Activated CD4-positive, alpha-beta memory T cell treated with anti-CD3 and anti-CD28 coated beads for 36 hours (primary cell): ENCODE data around the gene NGEF. TPM values are rescaled to one million over a fixed set of nuclear protein-coding genes. Genes with fewer than 3 reads are reported as not detected.

ENCODE experiments used
- CTCF ChIA-PET: fragments of 350-600 bp; sonication (Branson Sonifier 250); formaldehyde crosslinking; loops from one replicate; lab custom pipeline; 2021; ENCODE audit warnings: antibody characterized with exemption, inconsistent platforms; lab: Charles Lee
- POLR2A ChIA-PET: fragments of 350-600 bp; sonication (Branson Sonifier 250); formaldehyde crosslinking; loops from one replicate; lab custom pipeline; 2021; ENCODE audit warnings: antibody characterized with exemption; lab: Charles Lee
- DNase-seq: peaks from one replicate; pipeline ENCODE4 v3.0.0-alpha.2; 2020
- H3K27ac Mint-ChIP-seq: one replicate; pipeline ENCODE4 v1.8.0; 2021; ENCODE audit warnings: mixed read lengths
- H3K27me3 Mint-ChIP-seq: one replicate; pipeline ENCODE4 v1.8.0; 2021; ENCODE audit warnings: mixed read lengths
- H3K36me3 Mint-ChIP-seq: one replicate; pipeline ENCODE4 v1.8.0; 2021; ENCODE audit warnings: mixed read lengths
- H3K4me1 Mint-ChIP-seq: one replicate; pipeline ENCODE4 v1.8.0; 2021; ENCODE audit warnings: low read depth, mixed read lengths
- H3K4me3 Mint-ChIP-seq: one replicate; pipeline ENCODE4 v1.8.0; 2021; ENCODE audit warnings: mild to moderate bottlenecking, mixed read lengths
- H3K9me3 Mint-ChIP-seq: one replicate; pipeline ENCODE4 v1.8.0; 2021; ENCODE audit warnings: mixed read lengths
- intact Hi-C: fragments of 100-400 bp; cut with micrococcal nuclease; formaldehyde crosslinking; loops from one replicate; pipeline ENCODE4 v1.15.1; 2023
- total RNA-seq, 2 experiments: library from RNA; stranded (reverse); gene quantifications; one replicate each; pipeline ENCODE4 v1.2.3, GENCODE V29; 2021

Gene NGEF
- total RNA-seq, 2 experiments from 2014 or later = 4.2 to 5.4 TPM

- DNase-seq = no peak
- CTCF ChIA-PET = interaction anchor here (0.5 to 1.3 kb wide), 2 partner anchors 80 to 294 kb away, joined by 3 to 4 read pairs; no protein-coding TSS in a partner anchor
- Mint-ChIP-seq H3K4me1 (no peaks in the 10 kb centered on the region), H3K27ac (no peak overlapping the region), H3K36me3 (no peaks in the 10 kb centered on the region), H3K27me3 (peaks cover 5% of the 10 kb centered on the region), H3K4me3 (no peak overlapping the region), H3K9me3 (no peaks in the 10 kb centered on the region)
- POLR2A ChIA-PET = interaction anchor here (0.5 kb wide), 1 partner anchor 330 kb away, joined by 4 read pairs; no protein-coding TSS in a partner anchor
- intact Hi-C loops = no loop called here
Observed at GRCh38 chr2:232973011-232973735, 39.9 kb downstream of the NGEF start.

GRCh38 chr2:232971744-232972143 lies 41.3 kb downstream of the NGEF start:
- DNase-seq = no peak
- ChIA-PET CTCF (no interaction called here), POLR2A (no interaction called here)
- Mint-ChIP-seq H3K27ac (no peak overlapping the region), H3K4me1 (no peaks in the 10 kb centered on the region), H3K36me3 (no peaks in the 10 kb centered on the region), H3K27me3 (peaks cover 9% of the 10 kb centered on the region), H3K9me3 (no peaks in the 10 kb centered on the region), H3K4me3 (no peak overlapping the region)
- intact Hi-C loops = no loop called here

- no peaks in the 10 kb centered on the region for H3K9me3 Mint-ChIP-seq
- intact Hi-C loops = no loop called here
- peaks cover 11% of the 10 kb centered on the region for H3K27me3 Mint-ChIP-seq
- DNase-seq = no peak
- H3K27ac Mint-ChIP-seq = no peak overlapping the region
- no peaks in the 10 kb centered on the region for H3K36me3 Mint-ChIP-seq
- no peak overlapping the region for H3K4me3 Mint-ChIP-seq
- H3K4me1 Mint-ChIP-seq = no peaks in the 10 kb centered on the region
- CTCF ChIA-PET = no interaction called here
- POLR2A ChIA-PET = no interaction called here
Observed at GRCh38 chr2:232970051-232970450, 43.0 kb downstream of the NGEF start.

DNA sequence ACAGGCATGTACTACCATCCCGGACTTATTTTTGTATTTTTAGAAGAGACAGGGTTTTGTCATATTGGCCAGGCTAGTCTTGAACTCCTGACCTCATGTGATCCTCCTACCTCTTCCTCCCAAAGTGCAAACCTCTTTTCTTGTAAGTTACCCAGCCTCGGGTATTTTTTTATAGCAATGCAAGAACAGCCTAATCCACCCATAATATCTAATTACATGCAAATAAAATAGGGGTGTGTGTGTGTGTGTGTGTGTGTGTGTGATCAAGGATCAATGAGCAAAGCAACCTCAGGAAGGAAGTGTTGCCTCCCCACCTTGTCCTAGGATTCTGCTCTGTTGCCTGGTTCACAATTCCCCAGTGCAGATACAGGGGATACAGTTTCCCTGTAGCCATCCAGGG lies 45.6 kb downstream of the NGEF start:
- Mint-ChIP-seq H3K27me3 (peaks cover 11% of the 10 kb centered on the region), H3K27ac (no peak overlapping the region), H3K4me1 (no peaks in the 10 kb centered on the region), H3K9me3 (no peaks in the 10 kb centered on the region), H3K4me3 (no peak overlapping the region), H3K36me3 (no peaks in the 10 kb centered on the region)
- CTCF ChIA-PET = no interaction called here
- POLR2A ChIA-PET = interaction anchor here (0.6 to 0.7 kb wide), 2 partner anchors 16 to 220 kb away, joined by 3 read pairs; no protein-coding TSS in a partner anchor
- no peak for DNase-seq
- intact Hi-C loops = no loop called here

GRCh38 chr2:232966122-232966521 lies 46.9 kb downstream of the NGEF start:
- intact Hi-C loops = no loop called here
- POLR2A ChIA-PET = no interaction called here

GRCh38 chr2:232963913-232964312 lies 49.1 kb downstream of the NGEF start:
- Mint-ChIP-seq H3K36me3 (no peaks in the 10 kb centered on the region), H3K27me3 (peaks cover 6% of the 10 kb centered on the region), H3K4me3 (no peak overlapping the region), H3K4me1 (no peaks in the 10 kb centered on the region), H3K9me3 (peaks cover 4% of the 10 kb centered on the region), H3K27ac (no peak overlapping the region)
- intact Hi-C loops = no loop called here
- ChIA-PET CTCF (no interaction called here), POLR2A (no interaction called here)
- no peak for DNase-seq

More at GRCh38 chr2:232966122-232966521, 46.9 kb downstream of the NGEF start:
- Mint-ChIP-seq H3K4me3 (no peak overlapping the region), H3K27me3 (peaks cover 10% of the 10 kb centered on the region), H3K36me3 (no peaks in the 10 kb centered on the region), H3K4me1 (no peaks in the 10 kb centered on the region), H3K9me3 (peaks cover 4% of the 10 kb centered on the region), H3K27ac (no peak overlapping the region)
- DNase-seq = no peak
- CTCF ChIA-PET = no interaction called here

GRCh38 chr2:232960862-232961261 lies 52.2 kb downstream of the NGEF start:
- Mint-ChIP-seq H3K4me3 (no peak overlapping the region), H3K27me3 (no peaks in the 10 kb centered on the region), H3K36me3 (no peaks in the 10 kb centered on the region), H3K27ac (no peak overlapping the region), H3K9me3 (peaks cover 4% of the 10 kb centered on the region), H3K4me1 (no peaks in the 10 kb centered on the region)
- ChIA-PET CTCF (no interaction called here), POLR2A (no interaction called here)
- intact Hi-C loops = no loop called here
- DNase-seq = no peak

DNA sequence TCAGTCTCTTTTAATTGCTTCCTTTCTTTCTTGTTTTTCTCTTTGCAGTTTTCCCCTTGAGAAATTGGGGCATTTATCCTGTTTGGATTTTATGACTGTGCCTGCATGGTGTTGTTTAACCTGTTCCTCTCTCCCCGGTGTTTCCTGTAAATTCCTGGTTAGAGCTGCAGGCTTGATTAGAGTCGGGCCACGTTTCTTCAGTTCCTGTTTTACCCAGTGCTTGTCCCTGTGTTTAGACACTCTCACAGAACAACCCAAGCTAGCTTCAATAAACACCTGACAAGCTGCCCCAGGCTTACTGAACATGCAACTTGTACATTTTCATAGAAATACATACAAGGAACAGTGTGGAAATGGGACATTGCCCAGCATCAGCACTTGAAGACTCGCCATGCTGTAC lies 53.9 kb downstream of the NGEF start:
- CTCF ChIA-PET = interaction anchor here (1.2 to 1.6 kb wide), 2 partner anchors 70 to 95 kb away, joined by 3 read pairs; no protein-coding TSS in a partner anchor

DNA sequence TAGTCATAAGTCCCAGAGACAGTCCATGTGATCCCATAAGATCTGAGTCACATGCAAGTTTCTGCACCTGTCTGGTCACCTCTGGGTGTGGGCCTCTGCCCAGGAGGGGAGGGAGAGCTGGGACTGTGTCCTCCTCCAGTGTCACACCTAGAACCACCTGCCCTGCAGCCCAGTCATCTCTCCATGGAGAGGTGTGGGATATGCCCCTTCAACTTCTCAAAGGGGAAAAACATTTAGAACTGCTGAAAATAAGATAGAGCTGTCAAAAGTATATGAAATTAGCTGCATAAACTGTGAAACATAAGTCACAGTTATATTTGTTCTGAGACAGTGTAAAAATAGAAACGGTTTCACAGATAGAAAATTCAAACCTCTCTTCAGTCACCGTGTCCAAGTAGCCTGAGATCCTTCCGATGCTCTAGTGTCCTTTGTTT lies 55.4 kb downstream of the NGEF start:
- Mint-ChIP-seq H3K4me1 (no peaks in the 10 kb centered on the region), H3K27ac (no peak overlapping the region), H3K4me3 (no peak overlapping the region), H3K36me3 (no peaks in the 10 kb centered on the region), H3K27me3 (peaks cover 6% of the 10 kb centered on the region), H3K9me3 (peaks cover 4% of the 10 kb centered on the region)
- DNase-seq = no peak
- intact Hi-C loops = no loop called here
- ChIA-PET POLR2A (no interaction called here), CTCF (interaction anchor here (1.2 to 1.6 kb wide), 2 partner anchors 71 to 97 kb away, joined by 3 read pairs; no protein-coding TSS in a partner anchor)

More for the DNA sequence above, 53.9 kb downstream of the NGEF start:
- DNase-seq = no peak
- Mint-ChIP-seq H3K4me1 (no peaks in the 10 kb centered on the region), H3K27ac (no peak overlapping the region), H3K27me3 (peaks cover 2% of the 10 kb centered on the region), H3K36me3 (no peaks in the 10 kb centered on the region), H3K9me3 (peaks cover 4% of the 10 kb centered on the region), H3K4me3 (no peak overlapping the region)
- intact Hi-C loops = no loop called here
- POLR2A ChIA-PET = no interaction called here

- no peaks in the 10 kb centered on the region for H3K9me3 Mint-ChIP-seq
- no peak overlapping the region for H3K4me3 Mint-ChIP-seq
- DNase-seq = no peak
- H3K36me3 Mint-ChIP-seq = no peaks in the 10 kb centered on the region
- H3K27me3 Mint-ChIP-seq = peaks cover 6% of the 10 kb centered on the region
- H3K27ac Mint-ChIP-seq = no peak overlapping the region
- POLR2A ChIA-PET = no interaction called here
- CTCF ChIA-PET = no interaction called here
- no peaks in the 10 kb centered on the region for H3K4me1 Mint-ChIP-seq
- intact Hi-C loops = no loop called here
Observed at GRCh38 chr2:232955856-232956255, 57.2 kb downstream of the NGEF start.

DNA sequence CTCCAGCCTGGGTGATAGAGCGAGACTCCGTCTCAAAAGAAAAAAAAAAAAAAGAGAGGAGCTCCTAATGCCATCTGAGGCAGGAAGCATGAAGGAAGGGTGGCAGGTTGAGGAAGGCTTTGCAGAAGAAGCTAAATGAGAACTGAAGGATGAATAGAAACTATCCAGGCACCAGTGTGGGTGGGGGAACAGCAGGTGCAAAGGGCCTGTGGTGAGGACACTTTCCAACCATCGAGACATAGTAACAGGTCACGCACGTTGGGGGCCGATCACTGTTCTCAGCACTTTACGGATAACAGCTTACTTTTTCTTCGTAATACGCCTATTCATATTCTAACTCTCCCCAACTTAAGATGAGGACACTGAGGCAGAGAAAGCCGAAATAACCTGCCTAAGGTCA lies 58.4 kb downstream of the NGEF start:
- no peaks in the 10 kb centered on the region for H3K36me3 Mint-ChIP-seq
- H3K9me3 Mint-ChIP-seq = no peaks in the 10 kb centered on the region
- no peak overlapping the region for H3K4me3 Mint-ChIP-seq
- POLR2A ChIA-PET = no interaction called here
- no peak overlapping the region for H3K27ac Mint-ChIP-seq
- intact Hi-C loops = no loop called here
- CTCF ChIA-PET = no interaction called here
- no peak for DNase-seq
- H3K27me3 Mint-ChIP-seq = peaks cover 6% of the 10 kb centered on the region
- H3K4me1 Mint-ChIP-seq = no peaks in the 10 kb centered on the region

- Mint-ChIP-seq H3K9me3 (no peaks in the 10 kb centered on the region), H3K4me1 (no peaks in the 10 kb centered on the region), H3K36me3 (no peaks in the 10 kb centered on the region), H3K27ac (no peak overlapping the region), H3K27me3 (peaks cover 6% of the 10 kb centered on the region), H3K4me3 (no peak overlapping the region)
- intact Hi-C loops = no loop called here
- ChIA-PET CTCF (no interaction called here), POLR2A (no interaction called here)
- DNase-seq = no peak
Observed at GRCh38 chr2:232951891-232952290, 61.2 kb downstream of the NGEF start.

DNA sequence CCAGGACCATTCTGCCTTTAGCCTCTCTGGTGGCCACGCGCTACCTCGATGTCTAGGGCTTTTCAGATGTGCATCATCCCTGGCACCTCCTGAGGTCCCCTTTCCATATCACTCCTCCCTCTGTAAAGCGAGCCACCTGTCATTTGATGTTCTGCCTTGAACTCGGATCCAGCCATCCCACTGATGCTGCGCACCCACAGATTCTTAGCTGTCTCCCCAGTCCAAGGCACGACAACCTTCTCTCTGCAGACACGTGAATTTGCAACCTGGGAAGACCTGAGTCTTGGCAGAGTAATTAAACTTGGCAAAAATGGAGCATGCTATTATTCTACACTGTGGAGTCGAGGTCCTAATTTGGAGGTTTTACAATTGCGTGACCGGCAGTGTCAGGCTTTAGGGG lies 61.9 kb downstream of the NGEF start:
- Mint-ChIP-seq H3K4me1 (no peaks in the 10 kb centered on the region), H3K9me3 (no peaks in the 10 kb centered on the region)
- CTCF ChIA-PET = no interaction called here

More for the DNA sequence above, 61.9 kb downstream of the NGEF start:
- no peak overlapping the region for H3K27ac Mint-ChIP-seq
- POLR2A ChIA-PET = no interaction called here
- H3K36me3 Mint-ChIP-seq = no peaks in the 10 kb centered on the region
- no peak for DNase-seq
- peaks cover 6% of the 10 kb centered on the region for H3K27me3 Mint-ChIP-seq
- no peak overlapping the region for H3K4me3 Mint-ChIP-seq
- intact Hi-C loops = no loop called here
